HCT116 (cell line): ENCODE data around the gene SH3TC2.

Experiments used
- EZH2 ChIP-seq: fragments of 200-600 bp; sonication (generic); IDR thresholded peaks from 2 replicates; pipeline ENCODE4 v1.6.1; 2017; ENCODE audit warnings: antibody characterized with exemption, mixed run types
- POLR2A ChIP-seq: IDR thresholded peaks from 2 replicates; pipeline ENCODE4 v1.7.0; 2011; ENCODE audit warnings: borderline replicate concordance; ENCODE audit not compliant: insufficient read depth, insufficient read length; ENCODE audit errors: extremely low read depth
- POLR2AphosphoS5 ChIP-seq: IDR thresholded peaks from 2 replicates; pipeline ENCODE4 v1.6.1; 2011; ENCODE audit warnings: mild to moderate bottlenecking, low read depth, low read length, moderate library complexity
- TCF7L2 ChIP-seq: IDR thresholded peaks from 2 replicates; pipeline ENCODE4 v1.7.0; 2011; ENCODE audit warnings: borderline replicate concordance, inconsistent platforms; ENCODE audit not compliant: insufficient read depth, insufficient read length; ENCODE audit errors: extremely low read depth
- ZNF274 ChIP-seq: fragments of 200-500 bp; sonication (Bioruptor generic); IDR thresholded peaks from 2 replicates; pipeline ENCODE4 v1.6.1; 2014; ENCODE audit warnings: mild to moderate bottlenecking, low read depth, low read length, inconsistent platforms
- TF ChIP-seq, protein P1 (sequence below), 3 experiments: fragments of 200-600 bp in 1 of 3; sonication (generic) in 1 of 3; IDR thresholded peaks in 2 of 3; conservative IDR thresholded peaks in 1 of 3; 2 replicates each; pipeline ENCODE4 v1.5.1; 2012 to 2017; ENCODE audit warnings: low read depth in 2 of 3, low read length in 2 of 3, antibody characterized with exemption in 1 of 3, borderline replicate concordance in 1 of 3, control low read depth in 1 of 3, mild to moderate bottlenecking in 1 of 3, mixed read lengths in 1 of 3, mixed run types in 1 of 3, moderate library complexity in 1 of 3; ENCODE audit not compliant: insufficient read depth in 1 of 3

DNA sequence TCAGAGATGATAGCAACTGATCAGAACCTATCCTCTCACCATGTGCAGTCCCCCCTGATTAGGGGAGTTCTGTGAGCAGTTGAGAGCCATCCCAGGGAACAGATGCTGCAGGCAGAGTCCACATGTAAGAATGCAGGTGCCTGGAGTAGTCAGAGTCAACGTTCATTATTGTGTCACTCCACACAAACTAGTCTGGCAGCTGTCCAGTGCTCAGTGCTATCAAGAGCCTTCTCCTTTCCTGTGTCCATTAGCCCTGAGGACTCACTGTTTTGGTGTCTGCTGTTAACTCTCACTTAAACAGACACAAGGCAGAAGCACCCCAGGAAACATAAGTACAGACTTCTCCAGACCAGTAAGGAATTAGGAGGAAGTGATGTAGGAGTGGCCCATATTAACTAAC is 2.5 kb downstream of the SH3TC2 start:
- TF ChIP-seq, protein P1, sequence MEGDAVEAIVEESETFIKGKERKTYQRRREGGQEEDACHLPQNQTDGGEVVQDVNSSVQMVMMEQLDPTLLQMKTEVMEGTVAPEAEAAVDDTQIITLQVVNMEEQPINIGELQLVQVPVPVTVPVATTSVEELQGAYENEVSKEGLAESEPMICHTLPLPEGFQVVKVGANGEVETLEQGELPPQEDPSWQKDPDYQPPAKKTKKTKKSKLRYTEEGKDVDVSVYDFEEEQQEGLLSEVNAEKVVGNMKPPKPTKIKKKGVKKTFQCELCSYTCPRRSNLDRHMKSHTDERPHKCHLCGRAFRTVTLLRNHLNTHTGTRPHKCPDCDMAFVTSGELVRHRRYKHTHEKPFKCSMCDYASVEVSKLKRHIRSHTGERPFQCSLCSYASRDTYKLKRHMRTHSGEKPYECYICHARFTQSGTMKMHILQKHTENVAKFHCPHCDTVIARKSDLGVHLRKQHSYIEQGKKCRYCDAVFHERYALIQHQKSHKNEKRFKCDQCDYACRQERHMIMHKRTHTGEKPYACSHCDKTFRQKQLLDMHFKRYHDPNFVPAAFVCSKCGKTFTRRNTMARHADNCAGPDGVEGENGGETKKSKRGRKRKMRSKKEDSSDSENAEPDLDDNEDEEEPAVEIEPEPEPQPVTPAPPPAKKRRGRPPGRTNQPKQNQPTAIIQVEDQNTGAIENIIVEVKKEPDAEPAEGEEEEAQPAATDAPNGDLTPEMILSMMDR (IDR thresholded peaks at IDR 0.05 in 2 of 3, conservative IDR thresholded peaks at IDR 0.05 in 1 of 3; ENCODE audit: borderline replicate concordance in 1 of 3, insufficient read depth in 1 of 3, low read depth in 2 of 3, low read length in 2 of 3), result no peak
- no peak for TF ChIP-seq EZH2
- no peak for TF ChIP-seq POLR2A
- TF ChIP-seq ZNF274, result no peak
- TF ChIP-seq TCF7L2, result no peak
- TF ChIP-seq POLR2AphosphoS5, result no peak
